CD4-positive, alpha-beta T cell (primary cell): ENCODE measurements around the gene RBFA. TPM values are rescaled to one million over a fixed set of nuclear protein-coding genes. Genes with fewer than 3 reads are reported as not detected.
"Not testable (repeated sequence)": the region's sequence is repeated elsewhere in the genome, so short reads cannot be mapped to it uniquely, and the experiment has no call there.

Experiments
- ATAC-seq: fragments of 200-7000 bp; cut with Tn5 transposase; one replicate; pipeline ENCODE4 v1.10.0; 2022; ENCODE audit warnings: mild to moderate bottlenecking; ENCODE audit not compliant: poor library complexity
- CTCF ChIA-PET: fragments of 350-600 bp; sonication (Branson Sonifier 250); formaldehyde crosslinking; loops from one replicate; lab custom pipeline; 2021; ENCODE audit warnings: antibody characterized with exemption, inconsistent platforms; lab: Charles Lee
- POLR2A ChIA-PET: fragments of 350-600 bp; sonication (Branson Sonifier 250); formaldehyde crosslinking; loops from one replicate; lab custom pipeline; 2021; ENCODE audit warnings: antibody characterized with exemption, inconsistent platforms; lab: Charles Lee
- DNase-seq, 14 experiments: peaks; one replicate each; pipeline ENCODE4 v3.0.0-alpha.2; 2013 to 2020; ENCODE audit warnings: mixed read lengths in 2 of 14
- H3K27ac ChIP-seq, 2 donors: one replicate each; pipeline versions ENCODE4 v1.5.1 to v1.7.0; 2013; ENCODE audit warnings: low read length in 2 of 2, low read depth in 1 of 2, mild to moderate bottlenecking in 1 of 2
- H3K27me3 ChIP-seq, 2 experiments: 1 replicate in 1 of 2; 2 replicates in 1 of 2; pipeline versions ENCODE4 v1.6.1 to v1.7.0; 2013; ENCODE audit warnings: low read length in 2 of 2, control low read depth in 1 of 2, mild to moderate bottlenecking in 1 of 2, moderate library complexity in 1 of 2; ENCODE audit not compliant: insufficient read depth in 2 of 2, control insufficient read depth in 1 of 2
- H3K36me3 ChIP-seq: one replicate; pipeline ENCODE4 v1.6.1; 2013; ENCODE audit warnings: low read length, control low read depth; ENCODE audit not compliant: insufficient read depth
- H3K4me1 ChIP-seq: one replicate; pipeline ENCODE4 v1.6.1; 2013; ENCODE audit warnings: low read length, control low read depth; ENCODE audit not compliant: insufficient read depth
- H3K4me3 ChIP-seq: one replicate; pipeline ENCODE4 v1.5.1; 2013; ENCODE audit warnings: mild to moderate bottlenecking, low read length, moderate library complexity
- H3K9me3 ChIP-seq, 2 experiments: 1 replicate in 1 of 2; 2 replicates in 1 of 2; pipeline versions ENCODE4 v1.6.1 to v1.7.0; 2013; ENCODE audit warnings: low read length in 2 of 2, mild to moderate bottlenecking in 2 of 2, control low read depth in 1 of 2, moderate library complexity in 1 of 2; ENCODE audit not compliant: control insufficient read depth in 1 of 2, insufficient read depth in 1 of 2
- H3K27ac Mint-ChIP-seq: one replicate; pipeline ENCODE4 v1.8.0; 2020; ENCODE audit warnings: mixed read lengths
- H3K27me3 Mint-ChIP-seq: one replicate; pipeline ENCODE4 v1.8.0; 2021; ENCODE audit warnings: mixed read lengths
- H3K36me3 Mint-ChIP-seq: one replicate; pipeline ENCODE4 v1.8.0; 2021; ENCODE audit warnings: low read depth, mixed read lengths
- H3K4me1 Mint-ChIP-seq: one replicate; pipeline ENCODE4 v1.8.0; 2021; ENCODE audit warnings: low read depth, mixed read lengths
- H3K4me3 Mint-ChIP-seq: one replicate; pipeline ENCODE4 v1.8.0; 2020; ENCODE audit warnings: mild to moderate bottlenecking, mixed read lengths
- H3K9me3 Mint-ChIP-seq: one replicate; pipeline ENCODE4 v1.8.0; 2020; ENCODE audit warnings: mixed read lengths
- intact Hi-C, 2 experiments: fragments of 100-400 bp; cut with DNase I in 1 of 2; cut with micrococcal nuclease in 1 of 2; formaldehyde crosslinking; loops; one replicate each; pipeline versions ENCODE4 v1.15.1 to v1.9.0; 2023 to 2025; cut with DNase I, micrococcal nuclease
- total RNA-seq, 174 experiments: library from RNA in 2 of 174; stranded (reverse) in 2 of 174; gene quantifications; one replicate each; pipeline ENCODE4 v1.2.3 and lab custom pipeline; 2021 to 2026
- TF ChIP-seq, protein P1 (sequence below): fragments of 200-600 bp; IDR thresholded peaks from one replicate; pipeline ENCODE4 v1.8.0; 2022; ENCODE audit warnings: antibody characterized with exemption, mild to moderate bottlenecking

Gene RBFA
- total RNA-seq, 2 experiments from 2014 or later = 11.2 to 12.3 TPM

DNA sequence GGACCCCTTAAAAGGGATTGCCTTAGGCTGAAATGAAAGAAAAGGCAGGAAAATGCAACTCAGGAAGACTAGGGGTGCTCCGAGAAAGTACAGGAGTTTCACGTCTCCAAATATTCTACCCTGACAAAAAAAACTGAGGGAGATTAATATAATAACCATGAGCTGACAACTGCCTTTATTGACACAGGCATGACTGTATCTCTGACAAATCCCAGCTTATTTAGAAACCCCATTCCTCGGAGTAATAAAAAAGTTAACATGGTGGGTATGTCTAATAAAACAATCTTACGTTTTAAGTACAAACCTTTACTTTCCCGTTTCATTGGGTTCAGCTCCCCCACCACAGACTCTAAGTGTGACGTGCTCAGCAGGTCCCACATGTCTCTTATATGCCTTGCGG, 7.9 kb upstream of the RBFA start:
- Histone ChIP-seq H3K27ac (no peak overlapping the region), H3K36me3 (no peaks in the 10 kb centered on the region), H3K27me3 (no peaks in the 10 kb centered on the region), H3K4me3 (no peak overlapping the region), H3K9me3 (peaks cover 27 to 62% of the 10 kb centered on the region in 2 experiments), H3K4me1 (no peaks in the 10 kb centered on the region)
- peaks cover 11% of the 10 kb centered on the region for H3K9me3 Mint-ChIP-seq
- peaks cover 88% of the 10 kb centered on the region for H3K36me3 Mint-ChIP-seq
- no peak overlapping the region for H3K27ac Mint-ChIP-seq
- no peaks in the 10 kb centered on the region for H3K4me1 Mint-ChIP-seq
- POLR2A ChIA-PET = no interaction called here
- intact Hi-C loops = no loop called here
- TF ChIP-seq, protein P1, sequence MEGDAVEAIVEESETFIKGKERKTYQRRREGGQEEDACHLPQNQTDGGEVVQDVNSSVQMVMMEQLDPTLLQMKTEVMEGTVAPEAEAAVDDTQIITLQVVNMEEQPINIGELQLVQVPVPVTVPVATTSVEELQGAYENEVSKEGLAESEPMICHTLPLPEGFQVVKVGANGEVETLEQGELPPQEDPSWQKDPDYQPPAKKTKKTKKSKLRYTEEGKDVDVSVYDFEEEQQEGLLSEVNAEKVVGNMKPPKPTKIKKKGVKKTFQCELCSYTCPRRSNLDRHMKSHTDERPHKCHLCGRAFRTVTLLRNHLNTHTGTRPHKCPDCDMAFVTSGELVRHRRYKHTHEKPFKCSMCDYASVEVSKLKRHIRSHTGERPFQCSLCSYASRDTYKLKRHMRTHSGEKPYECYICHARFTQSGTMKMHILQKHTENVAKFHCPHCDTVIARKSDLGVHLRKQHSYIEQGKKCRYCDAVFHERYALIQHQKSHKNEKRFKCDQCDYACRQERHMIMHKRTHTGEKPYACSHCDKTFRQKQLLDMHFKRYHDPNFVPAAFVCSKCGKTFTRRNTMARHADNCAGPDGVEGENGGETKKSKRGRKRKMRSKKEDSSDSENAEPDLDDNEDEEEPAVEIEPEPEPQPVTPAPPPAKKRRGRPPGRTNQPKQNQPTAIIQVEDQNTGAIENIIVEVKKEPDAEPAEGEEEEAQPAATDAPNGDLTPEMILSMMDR = no peak
- DNase-seq (no peak), ATAC-seq (no peak)
- CTCF ChIA-PET = no interaction called here
- no peak overlapping the region for H3K4me3 Mint-ChIP-seq
- H3K27me3 Mint-ChIP-seq = no peaks in the 10 kb centered on the region

DNA sequence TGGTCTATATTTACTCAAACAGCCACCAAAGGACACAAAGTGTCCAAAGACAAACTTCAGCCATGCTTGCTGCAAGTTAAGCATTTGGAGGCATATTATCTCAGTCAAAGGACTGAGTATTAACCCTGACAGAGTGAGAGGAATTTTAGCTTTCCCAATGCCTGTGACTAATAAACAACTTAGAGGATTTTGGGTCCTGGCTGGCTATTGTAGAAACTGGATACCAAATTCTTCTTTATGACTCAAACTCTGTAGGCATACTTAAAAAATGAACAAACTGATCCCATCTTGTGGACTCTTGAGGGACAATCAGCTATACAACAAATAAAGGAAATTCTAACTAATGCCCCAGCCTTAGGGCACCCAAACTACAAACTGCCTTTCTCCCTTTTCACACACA, 6.5 kb upstream of the RBFA start:
- Mint-ChIP-seq H3K36me3 (peaks cover 74% of the 10 kb centered on the region), H3K9me3 (peaks cover 11% of the 10 kb centered on the region)
- H3K27me3 Mint-ChIP-seq, H3K27ac ChIP-seq, H3K4me1 ChIP-seq, CTCF ChIA-PET, H3K4me3 Mint-ChIP-seq, H3K4me1 Mint-ChIP-seq, H3K27me3 ChIP-seq, H3K4me3 ChIP-seq, ATAC-seq, H3K27ac Mint-ChIP-seq, intact Hi-C loops, H3K36me3 ChIP-seq, POLR2A ChIA-PET, DNase-seq: not testable (repeated sequence)
- H3K9me3 ChIP-seq = peaks cover 18 to 49% of the 10 kb centered on the region in 2 experiments

DNA sequence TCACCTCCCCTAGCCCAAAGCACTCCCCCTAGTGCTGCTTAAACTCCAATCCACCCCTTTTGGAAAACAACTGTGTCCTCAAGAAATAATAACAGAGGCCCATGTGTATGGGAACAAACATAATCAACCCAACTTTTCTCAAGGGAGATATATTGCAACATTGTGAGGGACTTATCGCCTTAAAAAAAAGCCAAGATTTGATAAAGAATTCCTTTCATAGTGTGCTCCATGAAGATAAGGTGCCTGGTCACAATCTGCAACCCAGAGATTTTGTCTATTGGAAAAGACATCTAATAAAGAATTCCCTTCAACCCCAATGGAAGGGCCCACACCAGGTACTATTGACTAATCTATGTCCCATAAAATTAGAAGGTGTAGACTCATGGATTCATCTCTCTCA, 4.5 kb upstream of the RBFA start:
- no peak overlapping the region for H3K27ac Mint-ChIP-seq
- intact Hi-C loops = loop anchor here (5.0 to 10.0 kb wide), 5 partner anchors 77 to 962 kb away; partner anchors contain the start of genes ATP9B (in 1 of the 2), CTDP1 (in 1 of the 2) and SLC66A2 (in 1 of the 2)

More for the DNA sequence above, 4.5 kb upstream of the RBFA start:
- Mint-ChIP-seq H3K9me3 (peaks cover 11% of the 10 kb centered on the region), H3K36me3 (peaks cover 64% of the 10 kb centered on the region), H3K4me1 (peaks cover 23% of the 10 kb centered on the region), H3K27me3 (no peaks in the 10 kb centered on the region), H3K4me3 (no peak overlapping the region)
- Histone ChIP-seq H3K4me1 (peaks cover 14% of the 10 kb centered on the region), H3K4me3 (no peak overlapping the region), H3K9me3 (peaks cover 8 to 29% of the 10 kb centered on the region in 2 experiments), H3K27ac (no peak overlapping the region), H3K27me3 (no peaks in the 10 kb centered on the region), H3K36me3 (no peaks in the 10 kb centered on the region)
- ChIA-PET CTCF (no interaction called here), POLR2A (no interaction called here)
- TF ChIP-seq, protein P1 = no peak
- no peak for DNase-seq
- no peak for ATAC-seq
